SK-N-MC (cell line): ENCODE data around the gene SYNE1.

Source experiments
- EZH2 ChIP-seq: fragments of 200-600 bp; sonication (generic); IDR thresholded peaks from one replicate; pipeline ENCODE4 v1.6.1; 2017; ENCODE audit warnings: antibody characterized with exemption
- POLR2AphosphoS5 ChIP-seq: IDR thresholded peaks from 2 replicates; pipeline ENCODE4 v1.6.1; 2012; ENCODE audit warnings: mild to moderate bottlenecking, low read depth, low read length, borderline replicate concordance

DNA sequence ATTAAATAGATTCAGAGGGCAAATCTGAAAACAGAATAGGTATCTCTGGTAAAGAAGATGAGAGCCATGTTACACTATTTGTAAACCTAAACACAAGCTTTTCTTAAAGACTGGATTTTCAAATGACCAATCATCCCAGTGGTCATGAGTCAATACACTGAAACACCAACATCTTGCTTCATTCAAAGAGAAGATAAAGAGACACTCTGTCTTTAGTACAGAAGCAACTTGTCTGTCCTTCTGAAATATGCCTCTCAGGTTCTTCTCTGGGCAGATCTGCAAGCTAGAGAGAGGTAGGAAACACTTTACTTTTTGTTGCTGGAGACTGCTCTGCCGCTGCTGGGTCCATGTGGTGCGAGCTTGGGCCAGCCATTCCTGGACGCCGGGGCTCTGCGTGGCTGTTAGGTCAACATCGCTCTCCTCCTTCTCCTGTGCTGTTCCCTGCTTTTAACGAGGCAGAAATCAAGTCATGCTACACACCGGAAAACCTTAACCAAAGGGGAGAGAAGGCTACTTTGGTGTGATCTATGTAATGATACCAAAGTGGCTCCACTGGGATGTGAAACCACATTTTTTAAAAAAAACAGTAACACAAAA, 368.2 kb downstream of the SYNE1 start:
- TF ChIP-seq EZH2 (no peak), POLR2AphosphoS5 (no peak)
